ENCODE measurements around the gene EFNA2. TPM values are rescaled to one million over a fixed set of nuclear protein-coding genes. Genes with fewer than 3 reads are reported as not detected.

The EFNA2 gene
- total RNA-seq, 1 experiment from 2014 or later = 11.4 TPM

- Mint-ChIP-seq H3K36me3 (peaks cover 5% of the 10 kb centered on the region), H3K27ac (no peak overlapping the region), H3K4me3 (peak overlapping the region; percentile 51), H3K4me1 (peaks cover 58% of the 10 kb centered on the region), H3K9me3 (no peaks in the 10 kb centered on the region), H3K27me3 (ENCODE audit: low read depth) (peaks cover 5% of the 10 kb centered on the region)
- ATAC-seq (no peak), DNase-seq (ENCODE audit: low spot score) (no peak)
- ChIA-PET CTCF (interaction anchor here (15.6 kb wide), 1 partner anchor 20 kb away, joined by 648 read pairs; the partner anchor contains the start of gene ATP5F1D), POLR2A (interaction anchor here (1.5 kb wide), 1 partner anchor 19 kb away, joined by 4 read pairs; no protein-coding TSS in a partner anchor)
- 0 out of 2 replicates have a peak, but pooled peaks have one; percentile 27 for TF ChIP-seq ZNF423 (CRISPR knock-in tag; IDR thresholded peaks at IDR 0.05)
- TF ChIP-seq, protein P1, sequence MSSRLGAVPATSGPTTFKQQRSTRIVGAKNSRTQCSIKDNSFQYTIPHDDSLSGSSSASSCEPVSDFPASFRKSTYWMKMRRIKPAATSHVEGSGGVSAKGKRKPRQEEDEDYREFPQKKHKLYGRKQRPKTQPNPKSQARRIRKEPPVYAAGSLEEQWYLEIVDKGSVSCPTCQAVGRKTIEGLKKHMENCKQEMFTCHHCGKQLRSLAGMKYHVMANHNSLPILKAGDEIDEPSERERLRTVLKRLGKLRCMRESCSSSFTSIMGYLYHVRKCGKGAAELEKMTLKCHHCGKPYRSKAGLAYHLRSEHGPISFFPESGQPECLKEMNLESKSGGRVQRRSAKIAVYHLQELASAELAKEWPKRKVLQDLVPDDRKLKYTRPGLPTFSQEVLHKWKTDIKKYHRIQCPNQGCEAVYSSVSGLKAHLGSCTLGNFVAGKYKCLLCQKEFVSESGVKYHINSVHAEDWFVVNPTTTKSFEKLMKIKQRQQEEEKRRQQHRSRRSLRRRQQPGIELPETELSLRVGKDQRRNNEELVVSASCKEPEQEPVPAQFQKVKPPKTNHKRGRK (CRISPR knock-in tag; IDR thresholded peaks at IDR 0.05; ENCODE audit: borderline replicate concordance) = no peak
- TF ChIP-seq, protein P2, sequence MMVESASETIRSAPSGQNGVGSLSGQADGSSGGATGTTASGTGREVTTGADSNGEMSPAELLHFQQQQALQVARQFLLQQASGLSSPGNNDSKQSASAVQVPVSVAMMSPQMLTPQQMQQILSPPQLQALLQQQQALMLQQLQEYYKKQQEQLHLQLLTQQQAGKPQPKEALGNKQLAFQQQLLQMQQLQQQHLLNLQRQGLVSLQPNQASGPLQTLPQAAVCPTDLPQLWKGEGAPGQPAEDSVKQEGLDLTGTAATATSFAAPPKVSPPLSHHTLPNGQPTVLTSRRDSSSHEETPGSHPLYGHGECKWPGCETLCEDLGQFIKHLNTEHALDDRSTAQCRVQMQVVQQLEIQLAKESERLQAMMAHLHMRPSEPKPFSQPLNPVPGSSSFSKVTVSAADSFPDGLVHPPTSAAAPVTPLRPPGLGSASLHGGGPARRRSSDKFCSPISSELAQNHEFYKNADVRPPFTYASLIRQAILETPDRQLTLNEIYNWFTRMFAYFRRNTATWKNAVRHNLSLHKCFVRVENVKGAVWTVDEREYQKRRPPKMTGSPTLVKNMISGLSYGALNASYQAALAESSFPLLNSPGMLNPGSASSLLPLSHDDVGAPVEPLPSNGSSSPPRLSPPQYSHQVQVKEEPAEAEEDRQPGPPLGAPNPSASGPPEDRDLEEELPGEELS (CRISPR knock-in tag; IDR thresholded peaks at IDR 0.05) = 0 out of 2 replicates have a peak, but pooled peaks have one; percentile 23
Measured at GRCh38 chr19:1262623-1263123, 23.0 kb upstream of the EFNA2 start.

DNA sequence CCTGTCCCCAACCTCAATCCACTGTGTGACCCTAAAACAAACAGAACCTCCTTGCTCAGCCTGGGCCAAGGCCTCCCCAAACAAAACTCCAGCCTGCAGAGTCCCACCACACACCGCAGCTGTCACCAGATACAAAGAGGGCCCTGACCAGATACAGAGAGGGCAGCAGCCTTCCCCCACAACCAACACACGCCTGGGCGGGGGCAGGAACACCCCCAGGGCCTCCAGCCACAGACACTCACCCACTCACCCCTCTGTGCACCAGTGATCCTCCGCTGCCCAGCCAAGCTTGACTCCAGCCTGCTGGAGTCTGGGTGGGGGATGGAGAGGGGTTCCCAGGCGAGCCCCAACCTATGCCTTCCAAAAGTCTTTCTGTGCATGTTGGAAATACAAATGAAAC lies 22.5 kb upstream of the EFNA2 start:
- H3K27me3 Mint-ChIP-seq (ENCODE audit: low read depth) = peaks cover 5% of the 10 kb centered on the region
- peak overlapping the region; percentile 39 for H3K4me3 Mint-ChIP-seq
- ChIA-PET CTCF (interaction anchor here (0.6 to 15.6 kb wide), 2 partner anchors 17 to 20 kb away, joined by 3 to 648 read pairs; partner anchors contain the start of gene ATP5F1D), POLR2A (interaction anchor here (1.5 kb wide), 1 partner anchor 19 kb away, joined by 4 read pairs; no protein-coding TSS in a partner anchor)
- H3K9me3 Mint-ChIP-seq = no peaks in the 10 kb centered on the region
- ATAC-seq (no peak), DNase-seq (ENCODE audit: low spot score) (no peak)
- TF ChIP-seq, protein P1 (CRISPR knock-in tag; IDR thresholded peaks at IDR 0.05; ENCODE audit: borderline replicate concordance) = no peak
- TF ChIP-seq ELF4 (CRISPR knock-in tag; IDR thresholded peaks at IDR 0.05; ENCODE audit: low read depth) = no peak
- TF ChIP-seq, protein P2 (CRISPR knock-in tag; IDR thresholded peaks at IDR 0.05) = no peak
- TF ChIP-seq, protein P3, sequence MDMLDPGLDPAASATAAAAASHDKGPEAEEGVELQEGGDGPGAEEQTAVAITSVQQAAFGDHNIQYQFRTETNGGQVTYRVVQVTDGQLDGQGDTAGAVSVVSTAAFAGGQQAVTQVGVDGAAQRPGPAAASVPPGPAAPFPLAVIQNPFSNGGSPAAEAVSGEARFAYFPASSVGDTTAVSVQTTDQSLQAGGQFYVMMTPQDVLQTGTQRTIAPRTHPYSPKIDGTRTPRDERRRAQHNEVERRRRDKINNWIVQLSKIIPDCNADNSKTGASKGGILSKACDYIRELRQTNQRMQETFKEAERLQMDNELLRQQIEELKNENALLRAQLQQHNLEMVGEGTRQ (CRISPR knock-in tag; IDR thresholded peaks at IDR 0.05) = no peak
- no peak for TF ChIP-seq ZNF219 (CRISPR knock-in tag; IDR thresholded peaks at IDR 0.05; ENCODE audit: borderline replicate concordance)
- TF ChIP-seq TCF7 (CRISPR knock-in tag; IDR thresholded peaks at IDR 0.05; ENCODE audit: low read depth) = no peak
- TF ChIP-seq MXD4 (CRISPR knock-in tag; IDR thresholded peaks at IDR 0.05; ENCODE audit: borderline replicate concordance) = no peak
- TF ChIP-seq, protein P4, sequence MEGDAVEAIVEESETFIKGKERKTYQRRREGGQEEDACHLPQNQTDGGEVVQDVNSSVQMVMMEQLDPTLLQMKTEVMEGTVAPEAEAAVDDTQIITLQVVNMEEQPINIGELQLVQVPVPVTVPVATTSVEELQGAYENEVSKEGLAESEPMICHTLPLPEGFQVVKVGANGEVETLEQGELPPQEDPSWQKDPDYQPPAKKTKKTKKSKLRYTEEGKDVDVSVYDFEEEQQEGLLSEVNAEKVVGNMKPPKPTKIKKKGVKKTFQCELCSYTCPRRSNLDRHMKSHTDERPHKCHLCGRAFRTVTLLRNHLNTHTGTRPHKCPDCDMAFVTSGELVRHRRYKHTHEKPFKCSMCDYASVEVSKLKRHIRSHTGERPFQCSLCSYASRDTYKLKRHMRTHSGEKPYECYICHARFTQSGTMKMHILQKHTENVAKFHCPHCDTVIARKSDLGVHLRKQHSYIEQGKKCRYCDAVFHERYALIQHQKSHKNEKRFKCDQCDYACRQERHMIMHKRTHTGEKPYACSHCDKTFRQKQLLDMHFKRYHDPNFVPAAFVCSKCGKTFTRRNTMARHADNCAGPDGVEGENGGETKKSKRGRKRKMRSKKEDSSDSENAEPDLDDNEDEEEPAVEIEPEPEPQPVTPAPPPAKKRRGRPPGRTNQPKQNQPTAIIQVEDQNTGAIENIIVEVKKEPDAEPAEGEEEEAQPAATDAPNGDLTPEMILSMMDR (IDR thresholded peaks at IDR 0.05) = no peak
- H3K4me1 Mint-ChIP-seq = peaks cover 57% of the 10 kb centered on the region
- peaks cover 3% of the 10 kb centered on the region; the same call in 1 of the 2 replicates for H3K36me3 Mint-ChIP-seq
- peak overlapping the region; percentile 44; the same call in 1 of the 2 replicates for H3K27ac Mint-ChIP-seq

All from WTC11 (cell line).